HTR-8/SVneo (cell line): ENCODE measurements around the gene MYOZ3.
A peak's percentile ranks its signal among the peaks of the same experiment; 100 is the strongest.

Source experiments
- DNase-seq: peaks from one replicate; pipeline ENCODE4 v3.0.0; 2011; ENCODE audit warnings: low spot score, mixed read lengths; ENCODE audit not compliant: insufficient read length
- FAIRE-seq: peaks from 2 replicates; lab custom pipeline; 2011; peaks lifted over from hg19 to GRCh38; lab: Jason Lieb, UNC

The MYOZ3 gene

GRCh38 chr5:150676578-150676977, 15.5 kb downstream of the MYOZ3 start:
- FAIRE-seq, result no peak
- DNase-seq, result no peak

GRCh38 chr5:150689120-150689519, 28.1 kb downstream of the MYOZ3 start:
- no peak for FAIRE-seq
- no peak for DNase-seq

GRCh38 chr5:150690760-150691159, 29.7 kb downstream of the MYOZ3 start:
- no peak for FAIRE-seq
- no peak for DNase-seq

- DNase-seq, result no peak
- no peak for FAIRE-seq
Measured at GRCh38 chr5:150692276-150692675, 31.2 kb downstream of the MYOZ3 start.

- DNase-seq, result no peak
- no peak for FAIRE-seq
Measured at GRCh38 chr5:150694612-150695011, 33.6 kb downstream of the MYOZ3 start.

GRCh38 chr5:150700246-150700593, 39.2 kb downstream of the MYOZ3 start:
- peak; percentile 20 for FAIRE-seq
- DNase-seq, result no peak

GRCh38 chr5:150700594-150701377, 39.7 kb downstream of the MYOZ3 start, which contains the start of gene RBM22:
TSS of gene RBM22 (minus strand) at chr5:150701062. CDS start at chr5:150700985, 77 bp downstream.
- DNase-seq, result peak; percentile 88
- FAIRE-seq, result peak; percentile 44

- FAIRE-seq (no peak), DNase-seq (no peak)
Measured at GRCh38 chr5:150703762-150704161, 42.7 kb downstream of the MYOZ3 start.

- DNase-seq, result no peak
- FAIRE-seq, result no peak
Measured at GRCh38 chr5:150706776-150707390, 45.8 kb downstream of the MYOZ3 start.

GRCh38 chr5:150710165-150710564, 49.1 kb downstream of the MYOZ3 start:
- no peak for FAIRE-seq
- no peak for DNase-seq

GRCh38 chr5:150723845-150724244, 62.8 kb downstream of the MYOZ3 start:
- no peak for FAIRE-seq
- no peak for DNase-seq
